Vagina (tissue), 2 donors: ENCODE data around the gene STAT4.

Source experiments
- CTCF ChIP-seq, 3 experiments: fragments of 450-650 bp in 2 of 3; fragments of 200-600 bp in 1 of 3; sonication (generic) in 1 of 3; IDR thresholded peaks; one replicate each; pipeline ENCODE4 v1.5.1; 2017 to 2019; ENCODE audit warnings: antibody characterized with exemption in 3 of 3, mild to moderate bottlenecking in 2 of 3, moderate library complexity in 2 of 3
- POLR2A ChIP-seq, 2 donors: fragments of 450-650 bp; IDR thresholded peaks; one replicate each; pipeline ENCODE4 v1.6.1; 2017; ENCODE audit warnings: antibody characterized with exemption in 2 of 2, mild to moderate bottlenecking in 2 of 2, moderate library complexity in 2 of 2
- POLR2AphosphoS5 ChIP-seq, 2 donors: sonication (generic); formaldehyde crosslinking; IDR thresholded peaks; one replicate each; pipeline ENCODE4 v1.9.0; 2017; ENCODE audit warnings: antibody characterized with exemption in 2 of 2, mild to moderate bottlenecking in 2 of 2, low read depth in 1 of 2; ENCODE audit not compliant: insufficient read depth in 1 of 2

DNA sequence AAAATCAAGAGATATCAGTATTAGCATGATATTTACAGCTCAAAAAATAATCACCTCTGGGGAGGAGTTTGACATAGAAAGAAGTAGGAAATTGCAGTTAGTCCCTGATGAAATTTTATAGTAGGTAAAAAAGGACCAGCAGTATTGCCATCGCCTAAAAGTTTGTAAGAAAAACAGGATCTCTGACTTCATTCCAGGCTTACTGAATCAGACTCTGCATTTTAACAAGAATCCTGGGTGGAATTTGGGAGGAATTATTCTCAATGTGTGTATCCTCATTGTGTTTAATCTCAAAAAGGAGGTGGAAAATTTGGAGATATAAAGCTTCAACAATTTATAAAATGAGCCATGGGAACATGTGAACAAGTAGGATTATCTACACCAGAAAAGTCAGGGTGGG is 105.7 kb downstream of the STAT4 start:
- TF ChIP-seq CTCF (IDR thresholded peaks at IDR 0.05): no peak
- no peak for TF ChIP-seq POLR2A (IDR thresholded peaks at IDR 0.05)
- no peak for TF ChIP-seq POLR2AphosphoS5 (IDR thresholded peaks at IDR 0.05; ENCODE audit: insufficient read depth in 1 of 2, low read depth in 1 of 2)
